Measurements from ENCODE around the gene RNF112. TPM values are rescaled to one million over a fixed set of nuclear protein-coding genes. Genes with fewer than 3 reads are reported as not detected.

Gene RNF112
- total and polyA plus RNA-seq, 2 of the 13 experiments (the other 11 are each of a cell fraction or from before 2014, with no cell fraction given): 0.05 TPM; not detected in 1

GRCh38 chr17:19443148-19443547, 32.1 kb downstream of the RNF112 start:
- H3K36me3 ChIP-seq (replicated peaks in 1 of 2; ENCODE audit: control insufficient read depth in 1 of 2, insufficient read depth in 2 of 2, low read length in 2 of 2): no peaks in the 10 kb centered on the region
- H3K4me2 ChIP-seq (ENCODE audit: low read depth, low read length): no peak overlapping the region
- TF ChIP-seq SETDB1 (CRISPR knock-in tag; IDR thresholded peaks at IDR 0.05; ENCODE audit: borderline replicate concordance) (0 out of 2 replicates have a peak, but pooled peaks have one; percentile 48), KAT7 (CRISPR knock-in tag; IDR thresholded peaks at IDR 0.05; ENCODE audit: borderline replicate concordance) (no peak)
- ATAC-seq: no peak
- H3K27me3 ChIP-seq (ENCODE audit: control insufficient read depth in 1 of 2, insufficient read depth in 2 of 2, low read length in 2 of 2): peaks cover 0 to under 1% of the 10 kb centered on the region in 2 experiments; a peak in 2 of 5 replicates
- H3K9me3 ChIP-seq (ENCODE audit: low read length): peaks cover 20% of the 10 kb centered on the region
- no peak for FAIRE-seq
- no peak overlapping the region for H3K27ac ChIP-seq (ENCODE audit: extremely low read length, insufficient read depth, low read length)
- 88% methylated on average over 1 of the region's 1 CpG for WGBS (ENCODE audit: low lambda C conversion rate)
- ChIA-PET POLR2A (no interaction called here), CTCF (ENCODE audit: low intra/inter-chr PET ratio, low total read pairs) (no interaction called here)
- in situ Hi-C loops (cut with HindIII; ENCODE audit: extremely low pct_ligation_motif_present, low pct_unique_long_range_greater_than_20kb): no loop called here
- no peak overlapping the region for H3K9ac ChIP-seq (ENCODE audit: insufficient read depth, low read depth, low read length)
- H3K4me3 ChIP-seq (replicated peaks in 1 of 3; ENCODE audit: insufficient read depth in 1 of 3, low read depth in 2 of 3, low read length in 3 of 3): no peak overlapping the region
- H2AFZ ChIP-seq (ENCODE audit: low read length): no peak overlapping the region
- peaks cover 11% of the 10 kb centered on the region for H3K4me1 ChIP-seq (ENCODE audit: insufficient read depth, low read length)
- H4K20me1 ChIP-seq (ENCODE audit: insufficient read depth, low read length): no peaks in the 10 kb centered on the region
- intact Hi-C loops (cut with micrococcal nuclease; ENCODE audit: unreplicated experiment): no loop called here
- H3K79me2 ChIP-seq (ENCODE audit: insufficient read depth, low read length): no peaks in the 10 kb centered on the region
- BruUV-seq (replicated peaks): no TSS peak
- no peak for DNase-seq (ENCODE audit: low spot score)

GRCh38 chr17:19445105-19445504, 34.1 kb downstream of the RNF112 start:
- TF ChIP-seq ZNF605 (CRISPR knock-in tag; IDR thresholded peaks at IDR 0.05) (no peak), ZNF737 (CRISPR knock-in tag; IDR thresholded peaks at IDR 0.05; ENCODE audit: borderline replicate concordance) (no peak), ZNF784 (CRISPR knock-in tag; IDR thresholded peaks at IDR 0.05; ENCODE audit: borderline replicate concordance) (no peak), SP1 (IDR thresholded peaks at IDR 0.05) (no peak), SP1 (CRISPR knock-in tag; IDR thresholded peaks at IDR 0.05) (no peak), KLF13 (CRISPR knock-in tag; IDR thresholded peaks at IDR 0.05) (no peak), HNRNPUL1 (IDR thresholded peaks at IDR 0.05; ENCODE audit: low read depth, low read length) (no peak), ZNF235 (CRISPR knock-in tag; IDR thresholded peaks at IDR 0.05; ENCODE audit: borderline replicate concordance) (no peak), IRF9 (CRISPR knock-in tag; IDR thresholded peaks at IDR 0.05; ENCODE audit: borderline replicate concordance) (no peak), SCMH1 (CRISPR knock-in tag; IDR thresholded peaks at IDR 0.05; ENCODE audit: borderline replicate concordance) (no peak)
- Histone ChIP-seq H3K27me3 (ENCODE audit: control insufficient read depth in 1 of 2, insufficient read depth in 2 of 2, low read length in 2 of 2) (peaks cover 0 to 1% of the 10 kb centered on the region in 2 experiments; a peak in 3 of 5 replicates), H3K4me1 (ENCODE audit: insufficient read depth, low read length) (peaks cover 23% of the 10 kb centered on the region), H3K36me3 (replicated peaks in 1 of 2; ENCODE audit: control insufficient read depth in 1 of 2, insufficient read depth in 2 of 2, low read length in 2 of 2) (no peaks in the 10 kb centered on the region), H3K4me2 (ENCODE audit: low read depth, low read length) (no peak overlapping the region), H4K20me1 (ENCODE audit: insufficient read depth, low read length) (no peaks in the 10 kb centered on the region), H3K9ac (ENCODE audit: insufficient read depth, low read depth, low read length) (no peak overlapping the region), H3K27ac (ENCODE audit: extremely low read length, insufficient read depth, low read length) (no peak overlapping the region), H3K79me2 (ENCODE audit: insufficient read depth, low read length) (no peaks in the 10 kb centered on the region), H2AFZ (ENCODE audit: low read length) (no peak overlapping the region), H3K4me3 (replicated peaks in 1 of 3; ENCODE audit: insufficient read depth in 1 of 3, low read depth in 2 of 3, low read length in 3 of 3) (no peak overlapping the region), H3K9me3 (ENCODE audit: low read length) (peaks cover 20% of the 10 kb centered on the region)
- BruUV-seq (replicated peaks): no TSS peak
- 30% methylated on average over 2 of the region's 2 CpGs for WGBS (ENCODE audit: low lambda C conversion rate)
- FAIRE-seq (no peak), DNase-seq (ENCODE audit: low spot score) (no peak), ATAC-seq (no peak)
- POLR2A ChIA-PET: no interaction called here
- CTCF ChIA-PET (ENCODE audit: low intra/inter-chr PET ratio, low total read pairs): no interaction called here
- in situ Hi-C loops (cut with HindIII; ENCODE audit: extremely low pct_ligation_motif_present, low pct_unique_long_range_greater_than_20kb) (loop anchor here (5.0 kb wide), 1 partner anchor 83 kb away; the partner anchor contains the start of gene B9D1), intact Hi-C loops (cut with micrococcal nuclease; ENCODE audit: unreplicated experiment) (loop anchor here (5.0 kb wide), 1 partner anchor 128 kb away; no protein-coding TSS in a partner anchor)

Measured in HepG2 (cell line).